ENCODE results near the gene ANKRD66. TPM values are rescaled to one million over a fixed set of nuclear protein-coding genes. Genes with fewer than 3 reads are reported as not detected.
"Not testable (repeated sequence)": the region's sequence is repeated elsewhere in the genome, so short reads cannot be mapped to it uniquely, and the experiment has no call there.

ANKRD66 gene
- polyA plus RNA-seq, 1 of the 3 experiments (the other 2 are of a cell fraction): not detected

GRCh38 chr6:46763466-46763865 lies 16.7 kb downstream of the ANKRD66 start:
- no peaks in the 10 kb centered on the region for H3K9me3 ChIP-seq
- H2AFZ ChIP-seq (ENCODE audit: low read depth): no peak overlapping the region
- 2% methylated on average over 2 of the region's 2 CpGs for WGBS (ENCODE audit: low lambda C conversion rate)
- TF ChIP-seq RXRA (IDR thresholded peaks at IDR 0.05; ENCODE audit: borderline replicate concordance, low read depth): no peak
- no peak for TF ChIP-seq RAD21 (IDR thresholded peaks at IDR 0.05; ENCODE audit: low read length)
- TF ChIP-seq PBX3 (IDR thresholded peaks at IDR 0.05): no peak
- TF ChIP-seq POLR2AphosphoS5 (IDR thresholded peaks at IDR 0.05; ENCODE audit: low read depth, low read length): no peak
- no peak for TF ChIP-seq USF2 (IDR thresholded peaks at IDR 0.05; ENCODE audit: borderline replicate concordance, low read depth, low read length)
- no peak for TF ChIP-seq REST (IDR thresholded peaks at IDR 0.05; ENCODE audit: low read depth, low read length)
- no peak for TF ChIP-seq NRF1 (IDR thresholded peaks at IDR 0.05; ENCODE audit: low read depth, low read length)
- no peak for TF ChIP-seq SIN3A (IDR thresholded peaks at IDR 0.05; ENCODE audit: borderline replicate concordance, low read depth, low read length)
- ChIA-PET CTCF (interaction anchor here (1.6 kb wide), 1 partner anchor 19 kb away, joined by 4 read pairs; no protein-coding TSS in a partner anchor), POLR2A (no interaction called here)
- DNase-seq: no peak
- H3K9me2 ChIP-seq: no peaks in the 10 kb centered on the region
- H3K4me2 ChIP-seq: no peak overlapping the region
- no peaks in the 10 kb centered on the region for H3F3A ChIP-seq (replicated peaks; ENCODE audit: insufficient read depth)
- no peaks in the 10 kb centered on the region for H3K36me3 ChIP-seq (replicated peaks in 1 of 2; ENCODE audit: control insufficient read depth in 1 of 2, insufficient read depth in 2 of 2, low read length in 1 of 2)
- H3K27me3 ChIP-seq (ENCODE audit: insufficient read depth): no peaks in the 10 kb centered on the region; the same call in 1 of the 2 replicates
- no peak overlapping the region for H3K9ac ChIP-seq
- no peak overlapping the region for H3K4me3 ChIP-seq (ENCODE audit: low read depth in 2 of 2, low read length in 1 of 2)
- H4K20me1 ChIP-seq (ENCODE audit: insufficient read depth): no peaks in the 10 kb centered on the region
- no peaks in the 10 kb centered on the region for H3K4me1 ChIP-seq (ENCODE audit: control insufficient read depth in 1 of 2, insufficient read depth in 2 of 2, low read depth in 1 of 2, low read length in 1 of 2)
- H3K79me2 ChIP-seq (ENCODE audit: insufficient read depth): no peaks in the 10 kb centered on the region
- no peak overlapping the region for H3K27ac ChIP-seq (ENCODE audit: low read depth in 2 of 2, low read length in 1 of 2)

- H3K4me3 ChIP-seq (ENCODE audit: low read depth in 2 of 2, low read length in 1 of 2); H3K9me2 ChIP-seq; H2AFZ ChIP-seq (ENCODE audit: low read depth); H3K9me3 ChIP-seq; H3K27me3 ChIP-seq (ENCODE audit: insufficient read depth); H3K79me2 ChIP-seq (ENCODE audit: insufficient read depth); H3K36me3 ChIP-seq (replicated peaks in 1 of 2; ENCODE audit: control insufficient read depth in 1 of 2, insufficient read depth in 2 of 2, low read length in 1 of 2); H4K20me1 ChIP-seq (ENCODE audit: insufficient read depth); H3K4me1 ChIP-seq (ENCODE audit: control insufficient read depth in 1 of 2, insufficient read depth in 2 of 2, low read depth in 1 of 2, low read length in 1 of 2); H3K27ac ChIP-seq (ENCODE audit: low read depth in 2 of 2, low read length in 1 of 2); H3F3A ChIP-seq (replicated peaks; ENCODE audit: insufficient read depth); DNase-seq; H3K9ac ChIP-seq; H3K4me2 ChIP-seq; POLR2A ChIA-PET: not testable (repeated sequence)
- CTCF ChIA-PET: interaction anchor here (1.6 kb wide), 1 partner anchor 18 kb away, joined by 4 read pairs; no protein-coding TSS in a partner anchor
- WGBS (ENCODE audit: low lambda C conversion rate): 12% methylated on average over 10 of the region's 10 CpGs
Measured at GRCh38 chr6:46764280-46764679, 17.5 kb downstream of the ANKRD66 start.

Data from SK-N-SH (cell line).